ENCODE measurements around the gene MMP3. TPM values are rescaled to one million over a fixed set of nuclear protein-coding genes. Genes with fewer than 3 reads are reported as not detected.
A peak's percentile ranks its signal among the peaks of the same experiment; 100 is the strongest.

Gene MMP3
- total RNA-seq, 1 donor from 2014 or later = not detected

DNA sequence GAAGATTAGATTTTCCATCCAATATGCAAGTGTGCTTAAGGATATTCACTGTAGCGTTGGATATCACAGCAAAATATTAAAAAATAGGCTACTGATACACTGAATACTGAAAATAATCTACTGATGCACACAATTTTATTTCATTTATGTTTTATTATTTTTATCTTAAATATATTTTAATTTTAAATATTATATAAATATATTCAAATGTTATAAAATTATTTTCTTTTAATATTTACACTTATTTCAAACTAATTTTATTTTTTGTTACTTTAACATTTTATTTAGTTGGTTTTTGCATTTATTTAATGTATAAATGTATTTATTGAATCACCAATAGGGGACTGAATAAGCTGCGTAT, 12.3 kb downstream of the MMP3 start:
- H3K9ac ChIP-seq (ENCODE audit: low read length) = no peak overlapping the region
- Mint-ChIP-seq H3K27ac (ENCODE audit: unreplicated experiment) (no peak overlapping the region), H3K4me1 (ENCODE audit: low read depth, unreplicated experiment) (peaks cover 17% of the 10 kb centered on the region), H3K4me3 (ENCODE audit: unreplicated experiment) (no peak overlapping the region), H3K9me3 (ENCODE audit: unreplicated experiment) (peaks cover 2% of the 10 kb centered on the region), H3K36me3 (ENCODE audit: low read depth, unreplicated experiment) (no peaks in the 10 kb centered on the region), H3K27me3 (ENCODE audit: low read depth, unreplicated experiment) (no peaks in the 10 kb centered on the region)
- peaks cover 1% of the 10 kb centered on the region for H3K4me1 ChIP-seq (ENCODE audit: insufficient read depth, low read length)
- no peak for TF ChIP-seq EZH2 (IDR thresholded peaks at IDR 0.05; ENCODE audit: insufficient read depth, low read length)
- TF ChIP-seq, protein P1, sequence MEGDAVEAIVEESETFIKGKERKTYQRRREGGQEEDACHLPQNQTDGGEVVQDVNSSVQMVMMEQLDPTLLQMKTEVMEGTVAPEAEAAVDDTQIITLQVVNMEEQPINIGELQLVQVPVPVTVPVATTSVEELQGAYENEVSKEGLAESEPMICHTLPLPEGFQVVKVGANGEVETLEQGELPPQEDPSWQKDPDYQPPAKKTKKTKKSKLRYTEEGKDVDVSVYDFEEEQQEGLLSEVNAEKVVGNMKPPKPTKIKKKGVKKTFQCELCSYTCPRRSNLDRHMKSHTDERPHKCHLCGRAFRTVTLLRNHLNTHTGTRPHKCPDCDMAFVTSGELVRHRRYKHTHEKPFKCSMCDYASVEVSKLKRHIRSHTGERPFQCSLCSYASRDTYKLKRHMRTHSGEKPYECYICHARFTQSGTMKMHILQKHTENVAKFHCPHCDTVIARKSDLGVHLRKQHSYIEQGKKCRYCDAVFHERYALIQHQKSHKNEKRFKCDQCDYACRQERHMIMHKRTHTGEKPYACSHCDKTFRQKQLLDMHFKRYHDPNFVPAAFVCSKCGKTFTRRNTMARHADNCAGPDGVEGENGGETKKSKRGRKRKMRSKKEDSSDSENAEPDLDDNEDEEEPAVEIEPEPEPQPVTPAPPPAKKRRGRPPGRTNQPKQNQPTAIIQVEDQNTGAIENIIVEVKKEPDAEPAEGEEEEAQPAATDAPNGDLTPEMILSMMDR (IDR thresholded peaks at IDR 0.05; ENCODE audit: insufficient read depth, low read depth, low read length) = no peak
- no peak overlapping the region for H3K4me3 ChIP-seq (ENCODE audit: insufficient read depth, low read depth, low read length)
- H3K27ac ChIP-seq (ENCODE audit: low read depth, low read length) = no peak overlapping the region
- FAIRE-seq (no peak), DNase-seq (ENCODE audit: low read depth) (no peak)
- no peaks in the 10 kb centered on the region for H3K9me3 ChIP-seq (ENCODE audit: insufficient read depth, low read depth, low read length)
- H4K20me1 ChIP-seq (ENCODE audit: insufficient read depth, low read length) = no peaks in the 10 kb centered on the region
- H3K36me3 ChIP-seq (ENCODE audit: insufficient read depth, low read length) = no peaks in the 10 kb centered on the region
- H3K79me2 ChIP-seq (ENCODE audit: insufficient read depth, low read length) = no peaks in the 10 kb centered on the region
- peak overlapping the region; percentile 65 for H3K4me2 ChIP-seq (ENCODE audit: low read length)
- no peak overlapping the region for H2AFZ ChIP-seq (ENCODE audit: low read depth, low read length)
- no peaks in the 10 kb centered on the region for H3K27me3 ChIP-seq (ENCODE audit: insufficient read depth, low read length)

DNA sequence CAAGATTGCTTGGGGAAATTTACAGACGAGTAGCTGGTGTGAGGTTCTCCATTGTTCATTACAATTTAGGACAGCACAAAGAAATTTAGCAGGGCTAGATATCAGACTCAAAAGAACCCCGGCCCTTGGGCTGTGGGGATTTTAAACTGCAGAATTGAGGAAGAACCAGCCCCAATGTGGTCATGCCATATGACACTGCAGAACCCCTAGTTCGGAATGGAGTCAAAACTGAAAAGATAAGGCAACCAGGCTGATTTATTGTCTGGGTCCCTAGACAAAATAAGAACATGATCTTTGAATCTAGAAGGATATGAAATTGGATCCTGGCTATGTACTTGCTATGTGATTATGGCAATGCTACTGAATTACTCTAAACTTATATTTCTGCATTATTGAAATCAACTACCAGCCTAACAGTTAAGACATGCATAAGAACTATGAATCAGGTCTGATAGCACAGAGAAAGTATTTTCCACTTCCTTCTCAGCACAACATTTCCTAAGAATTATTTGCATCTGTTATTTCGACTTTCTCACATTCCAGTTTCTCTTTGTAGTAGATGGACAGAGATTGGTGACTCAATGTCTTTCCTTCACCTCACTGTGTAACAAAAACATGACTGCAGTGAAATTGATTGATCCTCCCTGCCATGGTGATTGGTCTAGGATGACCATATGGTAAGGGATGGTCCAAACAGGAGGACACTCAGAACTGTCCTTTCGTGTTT, 13.2 kb downstream of the MMP3 start:
- FAIRE-seq (peak; percentile 63), DNase-seq (ENCODE audit: low read depth) (peak; percentile 66)
- no peaks in the 10 kb centered on the region for H3K79me2 ChIP-seq (ENCODE audit: insufficient read depth, low read length)
- no peaks in the 10 kb centered on the region for H4K20me1 ChIP-seq (ENCODE audit: insufficient read depth, low read length)
- H3K4me2 ChIP-seq (ENCODE audit: low read length) = peak overlapping the region; percentile 12
- no peaks in the 10 kb centered on the region for H3K27me3 Mint-ChIP-seq (ENCODE audit: low read depth, unreplicated experiment)
- TF ChIP-seq EZH2 (IDR thresholded peaks at IDR 0.05; ENCODE audit: insufficient read depth, low read length) = no peak
- TF ChIP-seq, protein P1 (IDR thresholded peaks at IDR 0.05; ENCODE audit: insufficient read depth, low read depth, low read length) = no peak
- no peak overlapping the region for H3K4me3 ChIP-seq (ENCODE audit: insufficient read depth, low read depth, low read length)
- no peak overlapping the region for H3K9ac ChIP-seq (ENCODE audit: low read length)
- no peaks in the 10 kb centered on the region for H3K27me3 ChIP-seq (ENCODE audit: insufficient read depth, low read length)
- no peak overlapping the region for H3K27ac ChIP-seq (ENCODE audit: low read depth, low read length)
- no peaks in the 10 kb centered on the region for H3K4me1 ChIP-seq (ENCODE audit: insufficient read depth, low read length)
- H2AFZ ChIP-seq (ENCODE audit: low read depth, low read length) = no peak overlapping the region
- peaks cover 2% of the 10 kb centered on the region for H3K9me3 Mint-ChIP-seq (ENCODE audit: unreplicated experiment)
- no peaks in the 10 kb centered on the region for H3K36me3 ChIP-seq (ENCODE audit: insufficient read depth, low read length)
- H3K4me1 Mint-ChIP-seq (ENCODE audit: low read depth, unreplicated experiment) = peaks cover 13% of the 10 kb centered on the region
- no peaks in the 10 kb centered on the region for H3K36me3 Mint-ChIP-seq (ENCODE audit: low read depth, unreplicated experiment)
- no peak overlapping the region for H3K27ac Mint-ChIP-seq (ENCODE audit: unreplicated experiment)
- H3K4me3 Mint-ChIP-seq (ENCODE audit: unreplicated experiment) = no peak overlapping the region
- no peaks in the 10 kb centered on the region for H3K9me3 ChIP-seq (ENCODE audit: insufficient read depth, low read depth, low read length)

DNA sequence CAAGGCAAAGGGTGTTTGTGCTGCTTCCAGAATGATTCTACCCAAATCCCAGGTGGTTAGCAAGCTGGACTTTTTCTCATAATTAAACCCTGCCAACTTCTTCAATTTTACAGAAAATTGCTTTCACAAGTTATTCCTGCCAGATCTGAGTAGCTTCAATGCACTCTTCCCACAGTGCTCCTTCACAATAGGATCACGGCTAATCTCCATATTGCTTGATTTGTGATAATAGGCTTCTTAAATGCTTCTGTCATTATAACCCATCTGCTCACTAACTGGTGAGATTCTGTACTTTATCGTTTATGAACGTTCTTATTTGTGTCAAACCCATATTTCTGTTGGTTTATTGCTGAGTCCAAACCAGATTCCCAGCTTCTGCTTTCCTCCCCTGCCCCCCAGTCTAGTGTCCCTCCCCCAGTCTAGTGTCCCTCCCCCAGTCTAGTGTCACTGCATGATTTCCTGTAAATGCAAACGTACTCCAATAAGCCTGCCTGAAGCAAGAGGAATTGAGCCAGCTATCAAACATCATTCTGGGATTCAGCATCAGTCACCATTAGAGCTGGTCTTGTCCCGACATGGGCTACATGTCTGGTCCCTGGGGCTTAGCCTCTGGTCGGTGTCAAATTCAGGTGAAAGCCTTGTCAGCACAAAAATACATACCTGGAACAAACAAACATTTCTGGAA, 14.0 kb downstream of the MMP3 start:
- FAIRE-seq (no peak), DNase-seq (ENCODE audit: low read depth) (no peak)
- H3K4me1 Mint-ChIP-seq (ENCODE audit: low read depth, unreplicated experiment) = peaks cover 13% of the 10 kb centered on the region
- H3K27me3 ChIP-seq (ENCODE audit: insufficient read depth, low read length) = no peaks in the 10 kb centered on the region
- no peak overlapping the region for H2AFZ ChIP-seq (ENCODE audit: low read depth, low read length)
- TF ChIP-seq, protein P1 (IDR thresholded peaks at IDR 0.05; ENCODE audit: insufficient read depth, low read depth, low read length) = no peak
- TF ChIP-seq EZH2 (IDR thresholded peaks at IDR 0.05; ENCODE audit: insufficient read depth, low read length) = no peak
- no peak overlapping the region for H3K4me2 ChIP-seq (ENCODE audit: low read length)
- H3K9ac ChIP-seq (ENCODE audit: low read length) = no peak overlapping the region
- H3K4me3 Mint-ChIP-seq (ENCODE audit: unreplicated experiment) = no peak overlapping the region
- no peaks in the 10 kb centered on the region for H4K20me1 ChIP-seq (ENCODE audit: insufficient read depth, low read length)
- H3K4me3 ChIP-seq (ENCODE audit: insufficient read depth, low read depth, low read length) = no peak overlapping the region
- H3K27ac ChIP-seq (ENCODE audit: low read depth, low read length) = no peak overlapping the region
- H3K9me3 Mint-ChIP-seq (ENCODE audit: unreplicated experiment) = peaks cover 2% of the 10 kb centered on the region
- H3K79me2 ChIP-seq (ENCODE audit: insufficient read depth, low read length) = no peaks in the 10 kb centered on the region
- H3K36me3 ChIP-seq (ENCODE audit: insufficient read depth, low read length) = no peaks in the 10 kb centered on the region
- H3K27ac Mint-ChIP-seq (ENCODE audit: unreplicated experiment) = no peak overlapping the region
- H3K27me3 Mint-ChIP-seq (ENCODE audit: low read depth, unreplicated experiment) = no peaks in the 10 kb centered on the region
- H3K9me3 ChIP-seq (ENCODE audit: insufficient read depth, low read depth, low read length) = no peaks in the 10 kb centered on the region
- no peaks in the 10 kb centered on the region for H3K36me3 Mint-ChIP-seq (ENCODE audit: low read depth, unreplicated experiment)
- no peaks in the 10 kb centered on the region for H3K4me1 ChIP-seq (ENCODE audit: insufficient read depth, low read length)
